ENCODE results near the gene TRIP12.

Gene TRIP12

DNA sequence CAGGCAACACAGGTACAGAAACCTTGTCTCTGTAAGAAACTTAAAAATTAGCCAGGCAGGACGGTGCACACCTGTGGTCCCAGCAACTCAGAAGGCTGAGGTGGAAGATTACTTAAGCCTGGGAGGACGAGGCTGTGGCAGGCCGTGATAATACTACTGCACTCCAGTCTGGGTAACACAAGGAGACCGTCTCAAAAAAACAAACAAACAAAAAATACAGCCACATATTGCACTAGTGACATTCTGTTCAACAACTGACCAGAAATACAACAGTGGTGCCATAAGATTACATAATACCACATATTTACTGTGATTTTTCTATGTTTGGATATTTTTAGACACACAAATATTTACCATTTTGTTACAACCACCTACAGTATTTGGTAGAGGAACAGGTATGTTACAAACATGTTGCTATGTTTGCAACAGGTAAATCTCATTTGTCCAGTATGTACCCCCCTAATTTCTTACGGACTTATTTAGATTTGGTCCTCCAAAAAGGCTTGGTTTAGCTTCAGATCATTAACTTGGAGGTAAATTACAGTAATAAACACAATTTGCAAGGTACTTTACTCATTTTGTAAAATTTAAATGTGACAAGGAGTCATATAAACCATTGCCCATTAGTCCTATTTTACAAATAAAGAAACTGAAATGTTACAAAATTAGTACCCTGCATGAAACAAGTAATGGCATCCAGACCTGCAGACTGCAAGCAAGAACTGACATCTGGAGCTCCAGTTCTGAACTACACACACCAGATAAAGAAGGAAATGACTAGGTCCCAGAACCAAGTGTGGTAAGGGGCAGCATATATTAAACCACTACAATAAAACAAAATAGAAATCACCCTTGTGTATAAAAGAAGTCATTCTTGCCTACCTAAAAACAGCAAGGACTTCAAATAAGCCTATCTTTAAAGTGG is 36.8 kb downstream of the TRIP12 start:
- DNase-seq (ENCODE audit: low read depth, low spot score): no peak
- no peak overlapping the region for H3K4me3 ChIP-seq (ENCODE audit: low read length)

DNA sequence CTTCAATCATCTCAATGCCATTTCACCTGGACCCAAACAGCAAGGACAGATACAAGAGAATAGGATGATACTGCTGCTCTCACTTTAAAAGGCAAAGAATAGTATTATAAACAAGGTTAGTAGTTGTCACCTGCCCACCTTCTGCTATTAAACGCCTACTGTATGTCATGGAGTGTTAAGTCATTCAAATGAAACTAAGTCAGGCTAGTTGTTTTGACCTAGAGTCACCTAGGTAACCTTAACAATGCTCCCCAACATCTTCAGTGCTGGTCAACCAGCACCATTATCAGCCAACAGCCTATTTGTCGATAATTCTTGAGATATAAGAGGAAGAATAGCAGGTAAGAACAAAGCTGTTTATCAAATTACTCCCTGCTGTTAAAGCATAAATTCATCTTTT is 39.2 kb downstream of the TRIP12 start:
- H3K4me3 ChIP-seq (ENCODE audit: low read length): no peak overlapping the region
- DNase-seq (ENCODE audit: low read depth, low spot score): no peak

DNA sequence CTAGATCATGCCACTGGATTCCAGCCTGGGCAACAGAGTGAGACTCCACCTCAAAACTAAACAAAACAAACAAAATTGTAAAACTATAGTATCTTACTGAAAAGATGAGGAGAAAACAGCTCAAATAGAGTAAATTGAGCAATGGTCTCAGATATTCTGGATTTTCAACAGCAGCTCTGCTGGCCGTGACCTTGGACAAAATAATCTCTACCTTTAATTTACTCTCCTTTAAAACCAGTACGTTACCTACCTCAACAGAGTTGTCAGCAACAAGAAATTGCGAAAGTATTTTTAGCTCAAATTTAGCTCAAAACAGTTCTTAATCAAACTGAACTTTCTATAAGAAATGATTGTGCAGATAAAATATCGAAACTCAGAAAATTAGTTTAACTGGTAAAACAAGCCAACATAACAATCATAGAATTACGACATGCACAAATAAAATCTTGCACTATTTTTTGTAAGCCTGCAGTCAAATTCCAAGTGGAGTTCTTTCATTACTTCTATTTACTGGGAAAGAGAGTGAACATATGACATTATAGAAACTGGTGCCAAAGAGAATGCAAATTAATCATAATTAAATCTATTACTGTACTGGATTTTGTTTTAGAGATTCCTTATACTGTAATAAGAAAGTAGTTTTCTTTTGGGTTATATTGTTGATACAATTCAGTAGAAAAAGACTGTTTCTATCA is 40.8 kb downstream of the TRIP12 start:
- H3K4me3 ChIP-seq (ENCODE audit: low read length): no peak overlapping the region
- no peak for DNase-seq (ENCODE audit: low read depth, low spot score)

DNA sequence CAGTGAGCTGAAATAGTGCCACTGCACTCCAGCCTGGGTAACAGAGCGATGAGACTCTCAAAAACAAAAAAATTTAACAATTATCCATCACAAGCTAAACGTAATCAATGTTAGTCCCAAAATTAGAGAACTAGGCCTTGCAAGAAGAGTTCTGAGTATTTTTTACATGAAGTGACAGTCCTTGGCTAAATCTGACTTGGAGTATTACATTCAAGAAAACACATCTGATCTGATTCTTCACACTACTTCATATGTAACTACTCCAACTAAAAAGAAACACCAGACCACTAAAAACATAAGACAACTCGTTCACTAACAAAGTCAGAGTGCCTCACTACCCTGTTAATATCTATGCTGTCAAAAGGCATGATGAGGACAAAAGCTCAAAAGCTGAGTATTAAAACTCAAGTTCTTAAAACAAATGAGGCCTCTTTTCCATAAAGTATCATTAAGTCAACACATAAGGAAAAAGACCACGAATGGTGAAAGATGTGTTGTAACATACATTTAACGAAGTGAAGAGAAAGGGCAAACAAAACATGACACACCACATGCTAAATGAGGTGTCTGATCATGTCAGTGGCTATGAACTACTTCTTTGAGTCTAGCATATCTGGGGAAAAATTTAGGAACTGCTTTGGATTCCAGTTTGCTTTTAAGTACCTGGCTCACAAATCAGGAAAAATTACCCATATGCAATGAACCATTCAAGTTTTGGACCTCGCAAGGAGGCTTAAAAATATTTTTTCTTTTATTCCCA is 42.4 kb downstream of the TRIP12 start:
- H3K4me3 ChIP-seq (ENCODE audit: low read length): no peak overlapping the region
- no peak for DNase-seq (ENCODE audit: low read depth, low spot score)

DNA sequence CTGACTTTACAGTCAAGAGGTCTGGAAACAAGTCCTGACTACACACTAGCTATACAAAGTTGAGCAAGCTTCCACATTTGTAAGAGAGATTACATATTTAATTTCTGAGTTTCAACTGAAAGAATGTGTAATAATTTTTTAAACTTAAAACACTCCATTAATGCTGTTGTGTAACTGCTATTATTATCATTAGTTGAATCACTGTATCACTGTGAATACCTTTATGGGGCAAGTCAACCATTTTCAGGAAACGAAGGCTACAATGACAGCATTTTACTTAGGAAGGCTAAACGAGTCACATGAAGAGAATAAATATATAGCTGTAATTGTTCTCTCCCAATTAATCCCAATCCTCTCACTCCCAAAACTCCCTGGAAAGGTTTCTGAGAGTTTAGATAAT is 46.3 kb downstream of the TRIP12 start:
- no peak for DNase-seq (ENCODE audit: low read depth, low spot score)
- H3K4me3 ChIP-seq (ENCODE audit: low read length): no peak overlapping the region

DNA sequence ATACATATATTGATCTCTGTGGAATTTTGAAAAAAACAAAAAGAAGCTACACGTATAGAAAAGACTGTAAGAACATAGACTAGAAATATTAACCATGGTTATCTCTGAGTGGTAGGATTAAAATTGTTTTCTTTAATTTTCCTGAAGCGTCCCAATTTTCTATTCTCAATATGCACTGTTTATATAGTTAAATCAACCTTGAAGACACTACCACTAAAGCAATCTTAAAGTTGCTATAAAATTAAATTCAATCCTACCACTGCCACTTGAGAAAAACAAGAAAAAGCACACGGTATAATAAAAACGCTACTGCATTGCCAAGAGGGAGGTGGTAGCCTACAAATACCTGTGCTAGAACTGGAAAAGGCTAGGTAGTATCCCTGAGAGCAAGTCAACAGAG is 47.2 kb downstream of the TRIP12 start:
- DNase-seq (ENCODE audit: low read depth, low spot score): no peak
- H3K4me3 ChIP-seq (ENCODE audit: low read length): no peak overlapping the region

DNA sequence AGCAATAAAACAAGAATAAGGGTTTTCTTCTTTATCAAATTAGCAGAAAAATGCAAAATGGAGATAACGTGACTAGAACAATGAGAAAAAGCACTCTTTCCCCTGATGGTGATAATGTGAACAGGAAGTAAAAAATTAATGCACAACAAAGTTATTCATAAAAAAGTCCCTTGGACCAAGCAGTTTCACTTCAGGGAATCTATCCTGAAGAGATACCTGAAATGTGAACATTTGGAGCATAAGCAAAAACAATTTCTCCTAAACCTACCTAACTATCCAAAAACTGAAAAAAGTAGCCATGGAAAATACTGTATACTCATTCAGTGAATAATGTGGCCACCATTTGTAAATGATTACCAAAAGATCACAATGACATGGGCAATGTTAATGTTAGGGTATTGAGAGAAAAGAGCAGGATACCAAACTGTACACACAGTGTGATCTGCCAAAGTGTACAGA is 48.7 kb downstream of the TRIP12 start:
- DNase-seq (ENCODE audit: low read depth, low spot score): no peak
- H3K4me3 ChIP-seq (ENCODE audit: low read length): no peak overlapping the region

DNA sequence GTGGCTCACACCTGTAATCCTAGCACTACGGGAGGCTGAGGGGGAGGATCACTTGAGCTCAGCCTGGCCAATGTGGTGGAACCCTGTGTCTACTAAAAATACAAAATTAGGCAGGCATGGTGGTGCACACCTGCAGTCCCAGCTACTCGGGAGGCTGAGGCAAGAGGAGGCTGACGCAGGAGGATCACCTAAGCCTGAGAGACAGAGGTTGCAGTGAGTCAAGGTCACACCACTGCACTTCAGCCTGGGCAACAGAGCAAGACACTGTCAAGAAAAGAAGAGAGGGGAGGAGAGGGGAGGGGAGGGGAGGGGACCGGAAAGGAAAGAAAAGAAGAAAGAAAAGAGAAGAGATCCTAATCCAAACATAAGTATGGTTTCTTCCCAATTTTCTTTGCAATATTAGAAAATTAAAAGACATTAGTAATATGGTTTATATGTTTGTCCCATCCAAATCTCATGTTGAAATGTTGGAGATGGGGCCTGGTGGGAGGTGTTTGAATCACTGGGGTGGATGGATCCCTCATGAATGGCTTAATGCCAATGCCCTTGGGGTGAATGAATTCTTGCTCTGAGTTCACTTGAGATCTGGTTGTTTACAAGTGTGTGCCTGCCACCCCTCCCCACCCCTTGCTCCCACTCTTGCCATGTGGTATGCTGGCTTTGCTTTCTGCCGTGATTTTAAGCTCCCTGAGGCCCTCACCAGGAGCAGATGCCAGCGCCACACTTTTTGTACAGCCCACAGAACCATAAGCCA is 50.7 kb downstream of the TRIP12 start:
- H3K4me3 ChIP-seq (ENCODE audit: low read length): no peak overlapping the region
- no peak for DNase-seq (ENCODE audit: low read depth, low spot score)

DNA sequence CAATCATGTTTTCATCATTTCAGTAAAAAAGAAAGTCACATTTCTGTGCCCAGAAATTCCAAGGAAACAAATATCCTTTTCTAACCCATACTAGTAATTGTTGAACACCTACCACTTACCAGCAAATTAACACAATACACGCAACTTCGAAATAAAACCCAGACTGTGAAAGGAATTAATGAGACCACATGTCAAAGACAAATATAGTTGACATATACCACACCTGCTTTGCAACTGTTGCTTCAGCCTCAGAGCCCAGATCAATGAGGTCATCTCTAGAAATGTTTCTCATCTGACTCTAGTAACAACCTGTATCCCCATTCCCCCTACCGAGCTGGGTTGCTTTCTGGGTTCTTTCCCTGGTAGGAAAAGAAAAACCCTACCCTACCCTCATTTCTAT is 52.6 kb downstream of the TRIP12 start:
- no peak for DNase-seq (ENCODE audit: low read depth, low spot score)

DNA sequence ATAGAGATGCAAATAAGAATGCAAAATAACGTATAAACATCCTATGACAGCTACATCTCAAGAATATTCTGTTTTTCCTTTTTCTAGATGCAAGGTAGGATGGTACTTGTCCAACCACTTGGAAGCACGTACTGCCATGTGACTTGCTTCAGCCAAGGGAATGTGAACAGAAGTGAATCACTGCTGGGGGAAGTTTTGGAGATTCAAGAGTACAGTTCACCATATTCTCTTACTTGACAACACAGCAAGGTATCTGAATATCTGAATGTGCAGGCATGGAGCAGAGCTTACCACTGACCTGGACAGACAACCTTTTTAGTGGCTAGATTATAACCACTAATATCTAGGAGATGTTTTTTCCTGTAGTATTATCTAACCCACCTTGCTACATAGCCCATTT is 53.0 kb downstream of the TRIP12 start:
- no peak for DNase-seq (ENCODE audit: low read depth, low spot score)
- H3K4me3 ChIP-seq (ENCODE audit: low read length): no peak overlapping the region

More for the DNA sequence above, 52.6 kb downstream of the TRIP12 start:
- H3K4me3 ChIP-seq (ENCODE audit: low read length): no peak overlapping the region

DNA sequence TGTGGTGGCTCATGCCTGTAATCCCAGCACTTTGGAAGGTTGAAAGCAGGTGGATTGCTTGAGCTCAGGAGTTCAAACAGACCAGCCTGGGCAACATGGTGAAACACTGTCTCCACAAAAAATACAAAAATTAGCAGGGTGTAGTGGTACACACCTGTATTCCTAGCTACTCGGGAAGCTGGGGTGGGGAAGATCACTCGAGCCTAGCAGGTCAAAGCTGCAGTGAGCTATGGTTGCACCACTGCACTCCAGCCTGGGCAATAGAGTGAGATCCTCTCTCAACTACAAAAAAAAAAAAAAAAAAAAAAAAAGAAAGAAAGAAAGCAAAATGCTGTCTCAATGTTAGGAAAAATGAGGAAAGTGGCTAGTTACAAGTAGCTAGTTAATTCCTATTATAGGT is 56.8 kb downstream of the TRIP12 start:
- DNase-seq (ENCODE audit: low read depth, low spot score): no peak
- H3K4me3 ChIP-seq (ENCODE audit: low read length): no peak overlapping the region

DNA sequence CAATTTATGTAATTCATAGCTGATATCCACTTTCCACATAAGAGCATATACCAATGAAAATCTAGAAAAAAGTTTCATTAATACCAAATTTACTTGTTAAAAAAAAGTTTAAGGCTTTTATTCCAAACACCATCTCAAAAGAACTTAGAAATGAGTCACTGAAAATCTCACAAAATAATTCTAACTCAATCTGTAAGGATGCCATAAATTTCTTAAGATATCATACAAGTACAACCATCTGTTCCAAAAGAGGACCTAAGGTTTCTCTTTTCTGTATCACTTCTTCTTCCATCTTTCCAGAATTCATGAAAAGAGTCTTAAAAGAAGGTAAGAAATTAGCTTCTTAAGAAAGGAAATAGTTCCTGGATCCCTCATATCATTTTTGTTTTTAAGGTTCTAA is 60.4 kb downstream of the TRIP12 start:
- no peak overlapping the region for H3K4me3 ChIP-seq (ENCODE audit: low read length)
- no peak for DNase-seq (ENCODE audit: low read depth, low spot score)

DNA sequence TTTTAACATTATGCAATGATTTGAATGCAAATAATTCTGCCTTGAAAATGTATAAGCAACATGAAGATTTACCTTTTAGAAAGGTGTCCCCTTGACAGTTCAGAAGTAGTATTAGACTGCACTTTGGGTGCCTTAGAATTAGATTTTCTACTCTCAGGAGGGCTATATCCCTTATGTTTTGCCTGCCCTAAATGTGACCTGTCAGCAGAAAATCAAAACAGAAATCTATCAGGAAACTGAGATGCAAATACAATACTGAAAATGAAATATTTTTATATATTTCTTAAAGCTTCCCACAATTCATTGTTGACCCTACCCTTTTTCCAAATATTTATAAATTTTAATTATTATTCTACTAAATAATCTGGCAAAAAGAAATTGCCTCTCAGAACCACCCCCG is 61.5 kb downstream of the TRIP12 start:
- no peak for DNase-seq (ENCODE audit: low read depth, low spot score)
- no peak overlapping the region for H3K4me3 ChIP-seq (ENCODE audit: low read length)

DNA sequence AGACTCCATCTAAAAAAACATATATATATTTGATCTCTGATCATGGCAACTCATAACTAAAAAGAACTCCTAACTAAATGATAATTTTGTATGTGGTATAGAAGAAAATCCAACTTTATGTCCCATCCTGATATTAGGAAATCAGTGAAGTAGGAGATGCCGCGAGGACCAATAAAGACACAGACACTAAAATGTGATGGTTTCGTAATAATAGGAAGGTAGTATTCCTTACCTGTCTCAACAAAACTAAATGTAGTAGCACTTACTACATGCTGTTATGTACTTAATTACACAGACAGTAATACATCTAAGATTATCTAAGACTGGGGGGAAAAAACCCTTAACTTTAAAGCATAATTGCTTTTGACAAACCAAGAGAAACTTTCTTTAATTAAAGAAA is 63.5 kb downstream of the TRIP12 start:
- no peak for DNase-seq (ENCODE audit: low read depth, low spot score)
- no peak overlapping the region for H3K4me3 ChIP-seq (ENCODE audit: low read length)

DNA sequence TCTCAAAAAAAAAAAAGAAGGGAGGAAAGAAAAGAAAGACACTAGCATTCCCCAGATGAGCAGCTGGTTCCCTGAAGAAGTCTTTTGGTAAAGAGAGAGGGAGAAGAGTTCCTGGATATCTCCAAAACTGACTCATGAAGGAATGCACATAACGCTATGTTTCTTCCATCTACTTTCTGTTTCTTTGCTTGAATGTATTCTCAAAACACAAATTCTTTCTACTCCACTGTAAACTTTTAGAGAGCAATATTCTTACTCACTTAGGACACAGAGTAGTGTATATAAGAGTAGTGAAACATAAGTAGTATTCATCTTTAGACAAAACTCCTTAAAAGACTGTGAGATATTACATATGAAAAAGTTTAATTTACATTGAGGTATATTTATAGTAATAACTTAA is 64.2 kb downstream of the TRIP12 start:
- no peak overlapping the region for H3K4me3 ChIP-seq (ENCODE audit: low read length)
- no peak for DNase-seq (ENCODE audit: low read depth, low spot score)

DNA sequence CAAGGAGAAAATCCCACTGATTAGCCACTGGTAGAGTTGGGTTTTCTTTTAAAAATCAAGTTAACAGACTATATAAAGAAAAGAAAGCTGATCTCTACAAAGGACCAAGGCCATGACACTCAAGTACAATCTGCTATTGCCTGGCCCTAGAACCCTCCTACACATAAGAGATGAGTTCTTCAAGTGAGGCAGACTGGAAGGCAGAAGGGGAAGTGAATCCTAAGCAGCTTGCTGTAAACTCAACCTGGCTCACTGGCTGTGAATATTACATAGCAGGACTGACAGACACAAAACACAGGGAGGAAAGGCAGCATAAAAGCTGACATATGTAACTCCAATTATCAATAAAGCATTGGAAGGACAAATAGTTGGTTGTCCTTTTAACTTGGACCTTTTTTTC is 65.4 kb downstream of the TRIP12 start:
- DNase-seq (ENCODE audit: low read depth, low spot score): no peak
- H3K4me3 ChIP-seq (ENCODE audit: low read length): no peak overlapping the region

DNA sequence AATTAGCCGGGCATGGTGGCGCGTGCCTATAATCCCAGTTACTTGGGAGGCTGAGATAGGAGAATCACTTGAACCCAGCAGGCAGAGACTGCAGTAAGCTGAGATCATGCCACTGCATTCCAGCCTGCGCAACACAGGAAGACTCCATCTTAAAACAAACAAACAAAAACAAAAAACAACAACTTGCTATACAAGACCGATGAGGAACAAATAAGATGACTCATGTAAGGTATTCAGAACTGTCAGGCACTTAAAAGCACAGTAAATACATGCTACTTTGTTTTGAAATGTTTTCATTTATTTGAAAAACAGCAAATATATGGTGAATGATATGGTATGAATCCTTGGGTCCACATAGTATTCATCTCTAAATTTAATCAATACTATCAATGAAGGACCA is 66.7 kb downstream of the TRIP12 start:
- no peak overlapping the region for H3K4me3 ChIP-seq (ENCODE audit: low read length)
- no peak for DNase-seq (ENCODE audit: low read depth, low spot score)

DNA sequence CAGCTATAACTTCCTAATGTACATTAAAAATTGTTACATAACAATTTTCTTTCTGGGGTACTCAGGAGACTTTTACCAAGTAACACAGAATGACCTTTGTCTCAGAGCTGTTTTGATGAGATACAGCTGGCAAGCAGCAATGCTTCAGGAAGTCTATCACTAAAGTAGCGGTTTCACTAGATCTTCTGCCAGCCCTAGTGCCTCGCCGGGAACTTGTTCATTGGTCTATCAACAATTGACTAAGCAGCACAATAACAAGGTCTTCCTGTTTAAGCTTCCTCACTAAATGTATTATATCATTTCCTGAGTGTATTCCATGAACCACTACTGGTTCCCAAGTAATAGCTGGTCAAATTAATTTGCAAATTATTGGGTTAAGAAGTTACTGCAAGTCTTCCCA is 69.2 kb downstream of the TRIP12 start:
- no peak for DNase-seq (ENCODE audit: low read depth, low spot score)
- no peak overlapping the region for H3K4me3 ChIP-seq (ENCODE audit: low read length)

DNA sequence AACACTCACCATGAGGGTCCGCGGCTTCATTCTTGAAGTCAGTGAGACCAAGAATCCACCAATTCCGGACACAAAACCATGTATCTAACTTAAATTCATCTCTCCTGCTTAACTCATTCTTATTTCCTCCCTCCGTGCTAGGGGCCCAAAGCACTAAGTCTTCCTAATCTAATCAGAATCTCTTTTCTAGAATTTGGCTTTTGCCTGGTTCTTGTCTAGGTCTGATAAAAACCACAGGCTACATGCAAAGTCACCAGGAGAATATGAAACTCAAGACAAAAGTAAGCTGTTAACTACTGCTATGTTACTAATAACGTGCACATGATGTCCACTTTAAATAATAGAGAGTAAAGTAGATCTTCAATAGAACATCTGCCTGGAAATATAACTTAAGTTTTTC is 69.9 kb downstream of the TRIP12 start:
- DNase-seq (ENCODE audit: low read depth, low spot score): no peak
- H3K4me3 ChIP-seq (ENCODE audit: low read length): no peak overlapping the region
